Measurements from ENCODE around the gene NBAS.

DNA sequence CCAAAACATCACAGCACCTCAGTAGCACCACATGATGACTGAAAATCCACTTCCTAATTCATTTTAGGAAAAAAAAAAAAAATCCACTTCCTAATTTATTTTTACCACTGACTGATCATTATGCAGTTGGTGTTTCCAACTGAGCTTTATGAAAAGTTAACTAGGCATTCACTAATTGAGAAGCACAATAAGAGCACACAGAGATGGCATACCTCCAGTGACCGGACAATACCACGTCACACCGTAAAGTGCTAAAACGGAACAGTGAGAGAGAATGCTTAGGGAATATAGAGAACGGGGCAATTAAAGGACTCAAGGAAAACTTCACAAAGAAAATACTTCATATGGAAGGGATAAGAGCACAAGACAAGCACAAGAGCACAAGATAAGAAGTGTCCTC, 212.5 kb downstream of the NBAS start:
- TF ChIP-seq CTCF (IDR thresholded peaks at IDR 0.05), result no peak
- TF ChIP-seq POLR2A (IDR thresholded peaks at IDR 0.05), result no peak

Data from esophagus squamous epithelium (tissue), 4 donors.